Measurements from ENCODE around the gene QRICH2.

GRCh38 chr17:76276069-76276431 lies 32.0 kb downstream of the QRICH2 start:
- no peak for TF ChIP-seq CTCF (conservative IDR thresholded peaks at IDR 0.05; ENCODE audit: low read depth, low read length)
- TF ChIP-seq POLR2A (IDR thresholded peaks at IDR 0.05; ENCODE audit: low read depth, low read length): no peak
- no peak for TF ChIP-seq MAFK (IDR thresholded peaks at IDR 0.05; ENCODE audit: low read depth, low read length)
- TF ChIP-seq CEBPB (IDR thresholded peaks at IDR 0.05; ENCODE audit: low read depth, low read length): no peak
- no peak for TF ChIP-seq MXI1 (IDR thresholded peaks at IDR 0.05; ENCODE audit: borderline replicate concordance, low read depth, low read length)
- no peak for TF ChIP-seq SMC3 (IDR thresholded peaks at IDR 0.05; ENCODE audit: low read depth, low read length)
